ENCODE data around the gene ASNSD1.
"Not testable (repeated sequence)": the region's sequence is repeated elsewhere in the genome, so short reads cannot be mapped to it uniquely, and the experiment has no call there.

Gene ASNSD1

GRCh38 chr2:189658306-189659212 lies 2.7 kb upstream of the ASNSD1 start:
- TF ChIP-seq CTCF (IDR thresholded peaks at IDR 0.05; ENCODE audit: extremely low read depth, insufficient read depth, missing control alignments) = no peak
- no peak for DNase-seq (ENCODE audit: low spot score)
- in situ Hi-C loops (cut with MboI; ENCODE audit: low pct_unique_long_range_greater_than_20kb, low sequenced_read_pairs, unreplicated experiment) = loop anchor here (25.0 kb wide), 1 partner anchor 404 kb away; the partner anchor contains the start of gene MSTN

DNA sequence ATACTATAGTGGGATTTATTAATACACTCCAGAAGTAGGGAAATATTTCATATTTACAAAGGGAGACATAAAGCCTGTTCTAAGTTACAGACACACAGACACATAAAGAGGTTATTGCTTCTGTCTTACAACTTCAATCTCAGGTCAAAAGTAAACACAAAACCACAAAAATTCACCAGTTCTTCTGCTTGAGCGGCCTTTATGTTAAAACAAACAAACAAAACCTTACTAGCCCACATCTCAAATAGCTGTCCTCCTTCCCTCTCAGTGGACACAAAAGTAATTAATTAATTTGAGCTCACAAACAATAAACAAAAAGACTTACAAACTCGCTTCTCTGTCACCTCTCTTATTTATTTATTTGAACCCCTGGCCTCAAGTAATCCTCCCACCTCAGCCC lies 1.5 kb upstream of the ASNSD1 start:
- no peak for DNase-seq (ENCODE audit: low spot score)
- TF ChIP-seq CTCF (IDR thresholded peaks at IDR 0.05; ENCODE audit: extremely low read depth, insufficient read depth, missing control alignments) = no peak
- in situ Hi-C loops (cut with MboI; ENCODE audit: low pct_unique_long_range_greater_than_20kb, low sequenced_read_pairs, unreplicated experiment) = loop anchor here (25.0 kb wide), 1 partner anchor 403 kb away; the partner anchor contains the start of gene MSTN

DNA sequence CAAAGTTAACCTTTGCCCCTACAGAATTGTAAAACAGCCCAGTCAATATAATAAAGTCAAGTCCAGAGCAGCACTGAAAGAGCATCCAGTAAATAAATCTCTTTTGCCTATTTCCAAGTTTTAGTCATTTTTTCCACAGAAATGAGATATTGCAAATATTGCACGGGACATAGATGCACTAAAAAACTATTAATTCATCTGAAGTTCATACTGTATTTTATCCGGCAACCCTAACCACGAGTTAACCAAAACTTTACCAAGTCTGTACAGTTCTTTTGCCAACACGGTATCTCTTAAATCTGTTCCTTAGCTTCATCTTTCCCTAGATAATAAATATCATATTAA lies 484 bp upstream of the ASNSD1 start:
- DNase-seq (ENCODE audit: low spot score) = no peak
- TF ChIP-seq CTCF (IDR thresholded peaks at IDR 0.05; ENCODE audit: extremely low read depth, insufficient read depth, missing control alignments) = no peak
- in situ Hi-C loops (cut with MboI; ENCODE audit: low pct_unique_long_range_greater_than_20kb, low sequenced_read_pairs, unreplicated experiment) = loop anchor here (25.0 kb wide), 1 partner anchor 402 kb away; the partner anchor contains the start of gene MSTN

DNA sequence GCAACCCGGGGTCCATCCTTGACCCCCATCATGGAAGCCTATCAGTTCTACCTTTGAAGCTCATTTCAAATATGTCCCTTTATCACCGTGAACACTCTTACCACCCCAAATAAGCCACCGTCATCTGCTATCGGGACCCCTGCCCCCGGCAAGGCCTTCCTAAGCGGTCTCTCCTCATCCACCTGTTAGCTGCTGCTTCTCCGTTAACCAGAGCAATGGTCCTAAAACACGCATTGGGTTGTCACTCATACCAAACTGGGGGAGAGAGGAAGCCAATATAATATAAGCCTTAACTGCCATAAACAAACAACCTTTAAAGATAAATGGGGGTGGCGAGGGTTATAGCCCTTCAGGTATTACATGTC lies 680 bp downstream of the ASNSD1 start:
- no peak for TF ChIP-seq CTCF (IDR thresholded peaks at IDR 0.05; ENCODE audit: extremely low read depth, insufficient read depth, missing control alignments)
- in situ Hi-C loops (cut with MboI; ENCODE audit: low pct_unique_long_range_greater_than_20kb, low sequenced_read_pairs, unreplicated experiment) = loop anchor here (25.0 kb wide), 1 partner anchor 400 kb away; the partner anchor contains the start of gene MSTN
- no peak for DNase-seq (ENCODE audit: low spot score)

DNA sequence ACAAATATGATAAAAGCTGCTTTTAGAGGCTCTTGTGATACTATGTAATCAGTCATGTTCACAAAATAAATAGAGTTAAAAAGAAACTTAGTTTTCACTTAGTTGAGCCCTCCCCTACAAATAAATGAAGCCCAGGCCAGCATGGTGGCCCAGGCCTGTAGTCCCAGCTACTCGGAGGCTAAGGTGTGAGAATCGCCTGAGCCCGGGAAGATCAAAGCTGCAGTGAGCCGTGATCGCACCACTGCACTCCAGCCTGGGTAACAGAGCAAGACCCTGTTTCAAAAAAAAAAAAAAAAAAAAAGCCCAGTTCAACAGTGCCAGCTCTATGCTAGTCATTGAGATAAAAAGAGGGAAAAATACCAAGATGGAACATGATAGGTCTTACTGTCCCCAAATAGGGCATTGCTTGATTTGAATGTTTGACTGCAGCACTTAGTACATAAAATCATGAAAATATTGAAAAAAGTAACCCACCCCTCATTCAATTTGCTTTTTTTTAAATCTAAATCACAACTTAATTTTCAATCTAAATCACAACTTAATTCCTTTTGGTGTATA lies 1.5 kb downstream of the ASNSD1 start:
- TF ChIP-seq CTCF (IDR thresholded peaks at IDR 0.05; ENCODE audit: extremely low read depth, insufficient read depth, missing control alignments) = no peak
- in situ Hi-C loops (cut with MboI; ENCODE audit: low pct_unique_long_range_greater_than_20kb, low sequenced_read_pairs, unreplicated experiment) = loop anchor here (25.0 kb wide), 1 partner anchor 400 kb away; the partner anchor contains the start of gene MSTN

GRCh38 chr2:189663319-189663718 lies 2.1 kb downstream of the ASNSD1 start:
- in situ Hi-C loops (cut with MboI; ENCODE audit: low pct_unique_long_range_greater_than_20kb, low sequenced_read_pairs, unreplicated experiment) = loop anchor here (25.0 kb wide), 1 partner anchor 399 kb away; the partner anchor contains the start of gene MSTN
- DNase-seq (ENCODE audit: low spot score) = not testable (repeated sequence)

More for the DNA sequence above, 1.5 kb downstream of the ASNSD1 start:
- DNase-seq (ENCODE audit: low spot score) = no peak

- in situ Hi-C loops (cut with MboI; ENCODE audit: low pct_unique_long_range_greater_than_20kb, low sequenced_read_pairs, unreplicated experiment) = loop anchor here (25.0 kb wide), 1 partner anchor 392 kb away; the partner anchor contains the start of gene MSTN
- no peak for TF ChIP-seq CTCF (IDR thresholded peaks at IDR 0.05; ENCODE audit: extremely low read depth, insufficient read depth, missing control alignments)
- DNase-seq (ENCODE audit: low spot score) = no peak
These were observed 8.7 kb downstream of the ASNSD1 start for GRCh38 chr2:189669913-189670312.

All from GM13977 (cell line).